GM12878 (cell line): Measurements from ENCODE around the gene SMURF1.

Source experiments
- BACH1 ChIP-seq: fragments of 450-650 bp; IDR thresholded peaks from 2 replicates; pipeline ENCODE4 v1.6.1; 2017; ENCODE audit warnings: mild to moderate bottlenecking, borderline replicate concordance
- CHD4 ChIP-seq: fragments of 200-600 bp; sonication (generic); IDR thresholded peaks from 2 replicates; pipeline ENCODE4 v1.6.1; 2016; ENCODE audit warnings: mild to moderate bottlenecking
- EP300 ChIP-seq, 2 experiments: fragments of 150-350 bp in 1 of 2; IDR thresholded peaks; 2 replicates each; pipeline ENCODE4 v1.6.1; 2011 to 2012; ENCODE audit warnings: low read depth in 2 of 2, low read length in 2 of 2, borderline replicate concordance in 1 of 2, improper control_type of control experiment in 1 of 2, inconsistent platforms in 1 of 2; ENCODE audit not compliant: control insufficient read depth in 1 of 2
- JUND ChIP-seq: IDR thresholded peaks from 2 replicates; pipeline ENCODE4 v1.6.1; 2012; ENCODE audit warnings: low read depth, mild to moderate bottlenecking, low read length, improper control_type of control experiment, moderate library complexity
- NR2C1 ChIP-seq: fragments of 450-650 bp; IDR thresholded peaks from 2 replicates; pipeline ENCODE4 v1.6.1; 2017; ENCODE audit warnings: antibody characterized with exemption, mild to moderate bottlenecking, moderate library complexity
- NR2F1 ChIP-seq: fragments of 450-650 bp; conservative IDR thresholded peaks from 2 replicates; pipeline ENCODE4 v1.6.1; 2017; ENCODE audit warnings: mild to moderate bottlenecking
- NRF1 ChIP-seq: conservative IDR thresholded peaks from 2 replicates; pipeline ENCODE4 v1.6.1; 2011; ENCODE audit warnings: mild to moderate bottlenecking, low read depth, low read length, improper control_type of control experiment
- POLR2AphosphoS5 ChIP-seq: IDR thresholded peaks from 2 replicates; pipeline ENCODE4 v1.6.1; 2011; ENCODE audit warnings: mild to moderate bottlenecking, low read length, inconsistent platforms
- SIN3A ChIP-seq: IDR thresholded peaks from 2 replicates; pipeline ENCODE4 v1.6.1; 2012; ENCODE audit warnings: low read depth, low read length, improper control_type of control experiment
- SMC3 ChIP-seq: IDR thresholded peaks from 2 replicates; pipeline ENCODE4 v1.6.1; 2011; ENCODE audit warnings: low read length, improper control_type of control experiment, borderline replicate concordance
- STAT1 ChIP-seq: fragments of 450-650 bp; conservative IDR thresholded peaks from 2 replicates; pipeline ENCODE4 v1.6.1; 2014; ENCODE audit warnings: antibody characterized with exemption, mild to moderate bottlenecking
- TAF1 ChIP-seq: IDR thresholded peaks from 2 replicates; pipeline ENCODE4 v1.6.1; 2011; ENCODE audit warnings: mild to moderate bottlenecking, low read depth, low read length, borderline replicate concordance
- TF ChIP-seq, protein P1 (sequence below): fragments of 450-650 bp; IDR thresholded peaks from 2 replicates; pipeline ENCODE4 v1.6.1; 2017; ENCODE audit warnings: mild to moderate bottlenecking
- TF ChIP-seq, protein P2 (sequence below), 3 experiments: IDR thresholded peaks in 2 of 3; conservative IDR thresholded peaks in 1 of 3; 2 replicates each; pipeline ENCODE4 v1.5.1; 2011; ENCODE audit warnings: low read depth in 3 of 3, low read length in 3 of 3, mild to moderate bottlenecking in 3 of 3, control low read depth in 2 of 3, moderate library complexity in 2 of 3, inconsistent platforms in 1 of 3, mixed read lengths in 1 of 3; ENCODE audit not compliant: control insufficient read depth in 2 of 3, insufficient read depth in 1 of 3; ENCODE audit errors: extremely low read depth in 1 of 3

DNA sequence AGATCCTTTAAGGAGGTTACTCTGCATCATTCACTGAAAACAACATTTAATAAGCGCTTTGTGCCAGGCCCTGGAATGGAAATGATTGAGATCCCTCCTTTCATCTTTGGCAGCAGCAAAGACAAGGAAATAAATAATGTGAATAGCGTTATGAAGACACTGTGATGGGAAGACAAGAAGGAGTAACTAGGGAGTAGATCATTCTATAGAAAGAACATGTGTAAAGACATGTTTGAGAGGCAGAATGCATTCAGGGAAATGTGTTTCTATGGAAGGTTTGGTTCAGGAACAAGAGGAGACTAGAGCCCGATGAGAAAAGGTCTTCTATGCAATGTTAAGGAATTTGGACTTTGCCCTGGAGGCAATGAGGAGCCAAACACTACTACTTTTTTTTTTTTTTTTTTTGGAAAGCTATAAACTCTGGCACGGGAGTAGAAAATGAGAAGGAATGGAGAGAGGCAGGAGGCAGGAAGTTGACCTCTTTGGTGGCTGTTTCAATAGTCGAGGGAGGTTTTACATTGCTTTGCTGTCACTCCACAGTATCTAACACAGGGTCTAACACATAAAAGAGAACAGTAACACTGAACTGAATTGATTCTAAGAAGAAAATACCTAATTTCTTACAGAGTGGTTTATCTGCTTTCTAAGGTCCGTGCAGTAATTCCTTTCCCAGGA lies 44.9 kb downstream of the SMURF1 start:
- TF ChIP-seq BACH1, result no peak
- TF ChIP-seq NR2F1, result no peak
- TF ChIP-seq POLR2AphosphoS5, result no peak
- no peak for TF ChIP-seq JUND
- TF ChIP-seq, protein P1, sequence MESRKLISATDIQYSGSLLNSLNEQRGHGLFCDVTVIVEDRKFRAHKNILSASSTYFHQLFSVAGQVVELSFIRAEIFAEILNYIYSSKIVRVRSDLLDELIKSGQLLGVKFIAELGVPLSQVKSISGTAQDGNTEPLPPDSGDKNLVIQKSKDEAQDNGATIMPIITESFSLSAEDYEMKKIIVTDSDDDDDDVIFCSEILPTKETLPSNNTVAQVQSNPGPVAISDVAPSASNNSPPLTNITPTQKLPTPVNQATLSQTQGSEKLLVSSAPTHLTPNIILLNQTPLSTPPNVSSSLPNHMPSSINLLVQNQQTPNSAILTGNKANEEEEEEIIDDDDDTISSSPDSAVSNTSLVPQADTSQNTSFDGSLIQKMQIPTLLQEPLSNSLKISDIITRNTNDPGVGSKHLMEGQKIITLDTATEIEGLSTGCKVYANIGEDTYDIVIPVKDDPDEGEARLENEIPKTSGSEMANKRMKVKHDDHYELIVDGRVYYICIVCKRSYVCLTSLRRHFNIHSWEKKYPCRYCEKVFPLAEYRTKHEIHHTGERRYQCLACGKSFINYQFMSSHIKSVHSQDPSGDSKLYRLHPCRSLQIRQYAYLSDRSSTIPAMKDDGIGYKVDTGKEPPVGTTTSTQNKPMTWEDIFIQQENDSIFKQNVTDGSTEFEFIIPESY, result no peak
- no peak for TF ChIP-seq EP300 (IDR thresholded peaks at IDR 0.05; ENCODE audit: borderline replicate concordance in 1 of 2, control insufficient read depth in 1 of 2, low read depth in 2 of 2, low read length in 2 of 2)
- TF ChIP-seq, protein P2, sequence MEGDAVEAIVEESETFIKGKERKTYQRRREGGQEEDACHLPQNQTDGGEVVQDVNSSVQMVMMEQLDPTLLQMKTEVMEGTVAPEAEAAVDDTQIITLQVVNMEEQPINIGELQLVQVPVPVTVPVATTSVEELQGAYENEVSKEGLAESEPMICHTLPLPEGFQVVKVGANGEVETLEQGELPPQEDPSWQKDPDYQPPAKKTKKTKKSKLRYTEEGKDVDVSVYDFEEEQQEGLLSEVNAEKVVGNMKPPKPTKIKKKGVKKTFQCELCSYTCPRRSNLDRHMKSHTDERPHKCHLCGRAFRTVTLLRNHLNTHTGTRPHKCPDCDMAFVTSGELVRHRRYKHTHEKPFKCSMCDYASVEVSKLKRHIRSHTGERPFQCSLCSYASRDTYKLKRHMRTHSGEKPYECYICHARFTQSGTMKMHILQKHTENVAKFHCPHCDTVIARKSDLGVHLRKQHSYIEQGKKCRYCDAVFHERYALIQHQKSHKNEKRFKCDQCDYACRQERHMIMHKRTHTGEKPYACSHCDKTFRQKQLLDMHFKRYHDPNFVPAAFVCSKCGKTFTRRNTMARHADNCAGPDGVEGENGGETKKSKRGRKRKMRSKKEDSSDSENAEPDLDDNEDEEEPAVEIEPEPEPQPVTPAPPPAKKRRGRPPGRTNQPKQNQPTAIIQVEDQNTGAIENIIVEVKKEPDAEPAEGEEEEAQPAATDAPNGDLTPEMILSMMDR (IDR thresholded peaks at IDR 0.05 in 2 of 3, conservative IDR thresholded peaks at IDR 0.05 in 1 of 3; ENCODE audit: control insufficient read depth in 2 of 3, extremely low read depth in 1 of 3, insufficient read depth in 1 of 3, low read depth in 3 of 3, low read length in 3 of 3), result no peak
- TF ChIP-seq TAF1, result no peak
- TF ChIP-seq NR2C1, result no peak
- no peak for TF ChIP-seq SMC3
- no peak for TF ChIP-seq SIN3A
- no peak for TF ChIP-seq STAT1
- no peak for TF ChIP-seq NRF1
- TF ChIP-seq CHD4, result no peak
